HS-5 (cell line): ENCODE results near the gene LINC01488.

Source experiments
- DNase-seq: peaks from one replicate; pipeline ENCODE4 v3.0.0-alpha.2; 2012; ENCODE audit warnings: low read depth

The LINC01488 gene

GRCh38 chr11:69463995-69464960, 17.2 kb upstream of the LINC01488 start:
- no peak for DNase-seq

GRCh38 chr11:69465236-69466000, 16.0 kb upstream of the LINC01488 start:
- DNase-seq, result no peak

- no peak for DNase-seq
Observed at GRCh38 chr11:69466039-69466438, 15.4 kb upstream of the LINC01488 start.

GRCh38 chr11:69467196-69467595, 14.3 kb upstream of the LINC01488 start:
- DNase-seq, result no peak

GRCh38 chr11:69467646-69468045, 13.8 kb upstream of the LINC01488 start:
- DNase-seq, result no peak

GRCh38 chr11:69468221-69468620, 13.2 kb upstream of the LINC01488 start:
- no peak for DNase-seq

GRCh38 chr11:69468911-69469885, 12.3 kb upstream of the LINC01488 start:
- DNase-seq, result no peak

- no peak for DNase-seq
Observed at GRCh38 chr11:69470301-69470700, 11.2 kb upstream of the LINC01488 start.

GRCh38 chr11:69470793-69471728, 10.4 kb upstream of the LINC01488 start:
- no peak for DNase-seq

GRCh38 chr11:69471729-69472540, 9.5 kb upstream of the LINC01488 start:
- DNase-seq, result no peak

- no peak for DNase-seq
Observed at GRCh38 chr11:69472541-69473275, 8.8 kb upstream of the LINC01488 start.

GRCh38 chr11:69473276-69473845, 8.1 kb upstream of the LINC01488 start:
- no peak for DNase-seq

- no peak for DNase-seq
Observed at GRCh38 chr11:69474736-69475135, 6.7 kb upstream of the LINC01488 start.

GRCh38 chr11:69475141-69475865, 6.2 kb upstream of the LINC01488 start:
- DNase-seq, result no peak

GRCh38 chr11:69475866-69476471, 5.5 kb upstream of the LINC01488 start:
- DNase-seq, result no peak

GRCh38 chr11:69476509-69476961, 4.9 kb upstream of the LINC01488 start:
- no peak for DNase-seq

- DNase-seq, result no peak
Observed at GRCh38 chr11:69477086-69477485, 4.4 kb upstream of the LINC01488 start.
